H1 (cell line): ENCODE data around the gene DBX1. TPM values are rescaled to one million over a fixed set of nuclear protein-coding genes. Genes with fewer than 3 reads are reported as not detected.

Source experiments
- CTCF ChIA-PET: fragments of 300-600 bp; sonication (Branson Sonifier 250); formaldehyde crosslinking; loops from one replicate; lab custom pipeline; 2021; ENCODE audit not compliant: partially characterized antibody; lab: Charles Lee
- POLR2A ChIA-PET: fragments of 300-600 bp; sonication (Branson Sonifier 250); formaldehyde crosslinking; loops from one replicate; lab custom pipeline; 2021; ENCODE audit warnings: inconsistent platforms; ENCODE audit not compliant: partially characterized antibody; lab: Charles Lee
- DNase-seq, 2 experiments: peaks; one replicate each; pipeline versions ENCODE4 v3.0.0 to v3.0.0-alpha.2; 2010 to 2022; ENCODE audit warnings: low spot score in 2 of 2, low read depth in 1 of 2, mixed read lengths in 1 of 2
- FAIRE-seq: peaks from 2 replicates; lab custom pipeline; 2011; peaks lifted over from hg19 to GRCh38; lab: Jason Lieb, UNC
- H2AFZ ChIP-seq: 2 replicates; pipeline ENCODE4 v1.8.1; 2012; ENCODE audit warnings: low read length, inconsistent platforms
- H2AK5ac ChIP-seq: 2 replicates; pipeline ENCODE4 v1.6.1; 2013; ENCODE audit warnings: low read depth, low read length
- H2BK120ac ChIP-seq: replicated peaks from 2 replicates; pipeline ENCODE3; 2013; ENCODE audit warnings: low read depth, low read length, inconsistent platforms
- H2BK12ac ChIP-seq: 2 replicates; pipeline ENCODE4 v1.6.1; 2013; ENCODE audit warnings: low read depth, low read length
- H2BK15ac ChIP-seq: 2 replicates; pipeline ENCODE4 v1.6.1; 2013; ENCODE audit warnings: low read length
- H2BK20ac ChIP-seq: 2 replicates; pipeline ENCODE4 v1.6.1; 2013; ENCODE audit warnings: low read length
- H2BK5ac ChIP-seq: 2 replicates; pipeline ENCODE4 v1.6.1; 2013; ENCODE audit warnings: low read depth, low read length
- H3K14ac ChIP-seq: 2 replicates; pipeline ENCODE4 v1.6.1; 2013; ENCODE audit warnings: inconsistent platforms; ENCODE audit not compliant: insufficient read length
- H3K18ac ChIP-seq: 2 replicates; pipeline ENCODE4 v1.6.1; 2013; ENCODE audit warnings: low read length; ENCODE audit errors: extremely low read depth
- H3K23ac ChIP-seq: 2 replicates; pipeline ENCODE4 v1.6.1; 2013; ENCODE audit warnings: inconsistent platforms; ENCODE audit not compliant: insufficient read length
- H3K23me2 ChIP-seq: 2 replicates; pipeline ENCODE4 v1.6.1; 2013; ENCODE audit warnings: low read depth, low read length
- H3K27ac ChIP-seq: 2 replicates; pipeline ENCODE4 v1.6.1; 2011; ENCODE audit warnings: low read depth, low read length, inconsistent platforms
- H3K27me3 ChIP-seq, 4 experiments: replicated peaks in 1 of 4; 1 replicate in 1 of 4; 2 replicates in 3 of 4; pipeline versions ENCODE4 v1.6.1 to v1.8.1; 2011 to 2013; ENCODE audit warnings: low read length in 3 of 4, mild to moderate bottlenecking in 3 of 4, inconsistent platforms in 2 of 4, mixed read lengths in 2 of 4, moderate library complexity in 1 of 4; ENCODE audit not compliant: control insufficient read depth in 3 of 4, insufficient read depth in 3 of 4; ENCODE audit errors: extremely low read depth in 1 of 4
- H3K36me3 ChIP-seq, 4 experiments: 2 replicates each; pipeline versions ENCODE4 v1.6.1 to v1.8.1; 2011 to 2013; ENCODE audit warnings: mild to moderate bottlenecking in 4 of 4, low read length in 3 of 4, moderate library complexity in 2 of 4, control low read depth in 1 of 4, inconsistent platforms in 1 of 4; ENCODE audit not compliant: insufficient read depth in 4 of 4, control insufficient read depth in 2 of 4
- H3K4ac ChIP-seq: replicated peaks from 2 replicates; pipeline ENCODE3; 2013; ENCODE audit warnings: low read length, low read depth, mixed read lengths, inconsistent platforms; ENCODE audit not compliant: insufficient read length
- H3K4me1 ChIP-seq, 4 experiments: replicated peaks in 1 of 4; 1 replicate in 1 of 4; 2 replicates in 3 of 4; pipeline versions ENCODE4 v1.6.1 to v1.8.1; 2011 to 2013; ENCODE audit warnings: low read length in 3 of 4, inconsistent platforms in 2 of 4, mixed read lengths in 1 of 4; ENCODE audit not compliant: insufficient read depth in 4 of 4, control insufficient read depth in 3 of 4
- H3K4me2 ChIP-seq, 2 experiments: 2 replicates each; pipeline versions ENCODE4 v1.6.1 to v1.8.1; 2011 to 2013; ENCODE audit warnings: low read depth in 2 of 2, low read length in 2 of 2, control low read depth in 1 of 2, inconsistent platforms in 1 of 2, mild to moderate bottlenecking in 1 of 2; ENCODE audit not compliant: insufficient read depth in 1 of 2
- H3K4me3 ChIP-seq, 4 experiments: fragments of 200-600, 300-600 bp in 1 of 4; sonication (generic), shearing (Covaris generic), sonication (Bioruptor Twin) in 1 of 4; 2 replicates each; pipeline versions ENCODE4 v1.5.1 to v1.8.1; 2011 to 2016; ENCODE audit warnings: low read length in 4 of 4, low read depth in 3 of 4, control low read depth in 2 of 4, inconsistent platforms in 2 of 4, mild to moderate bottlenecking in 2 of 4, mixed read lengths in 1 of 4, moderate library complexity in 1 of 4; ENCODE audit not compliant: insufficient read depth in 2 of 4; ENCODE audit errors: extremely low read depth in 1 of 4
- H3K56ac ChIP-seq: replicated peaks from 2 replicates; pipeline ENCODE3; 2013; ENCODE audit warnings: low read depth, mild to moderate bottlenecking, mixed read lengths, low read length, inconsistent platforms; ENCODE audit not compliant: insufficient read length
- H3K79me1 ChIP-seq: 2 replicates; pipeline ENCODE4 v1.6.1; 2013; ENCODE audit warnings: low read depth, low read length, control low read depth
- H3K79me2 ChIP-seq, 2 experiments: 2 replicates each; pipeline versions ENCODE4 v1.6.1 to v1.8.1; 2012 to 2013; ENCODE audit warnings: low read length in 2 of 2, mild to moderate bottlenecking in 2 of 2, inconsistent platforms in 1 of 2; ENCODE audit not compliant: insufficient read depth in 2 of 2, control insufficient read depth in 1 of 2
- H3K9ac ChIP-seq, 4 experiments: replicated peaks in 1 of 4; 1 replicate in 1 of 4; 2 replicates in 3 of 4; pipeline versions ENCODE4 v1.6.1 to v1.8.1; 2011 to 2013; ENCODE audit warnings: low read depth in 3 of 4, low read length in 3 of 4, control low read depth in 2 of 4, mild to moderate bottlenecking in 2 of 4, moderate library complexity in 2 of 4, inconsistent platforms in 1 of 4; ENCODE audit errors: extremely low read depth in 1 of 4
- H3K9me3 ChIP-seq, 2 experiments: 2 replicates each; pipeline versions ENCODE4 v1.6.1 to v1.8.1; 2012 to 2013; ENCODE audit warnings: mild to moderate bottlenecking in 2 of 2, moderate library complexity in 2 of 2, control low read depth in 1 of 2, inconsistent platforms in 1 of 2, low read depth in 1 of 2, low read length in 1 of 2, mixed read lengths in 1 of 2; ENCODE audit not compliant: insufficient read depth in 2 of 2
- H4K20me1 ChIP-seq, 2 experiments: replicated peaks in 1 of 2; 2 replicates each; pipeline versions ENCODE3 to v1.8.1; 2011 to 2013; ENCODE audit warnings: inconsistent platforms in 2 of 2, low read length in 2 of 2, mild to moderate bottlenecking in 1 of 2; ENCODE audit not compliant: insufficient read depth in 2 of 2, control insufficient read depth in 1 of 2
- H4K5ac ChIP-seq: 2 replicates; pipeline ENCODE4 v1.6.1; 2013; ENCODE audit warnings: low read length, low read depth, mixed read lengths, inconsistent platforms; ENCODE audit not compliant: insufficient read length
- H4K8ac ChIP-seq: 2 replicates; pipeline ENCODE4 v1.8.0; 2013; ENCODE audit warnings: mild to moderate bottlenecking, moderate library complexity, low read length, inconsistent platforms; ENCODE audit not compliant: insufficient read depth; ENCODE audit errors: extremely low read depth
- H4K91ac ChIP-seq: replicated peaks from 2 replicates; pipeline ENCODE3; 2013; ENCODE audit warnings: low read length, mixed read lengths, inconsistent platforms; ENCODE audit not compliant: insufficient read length
- BCL11A ChIP-seq, 2 experiments: IDR thresholded peaks; one replicate each; pipeline ENCODE4 v1.6.1; 2011; ENCODE audit warnings: low read depth in 2 of 2, low read length in 2 of 2, mild to moderate bottlenecking in 2 of 2
- CBX8 ChIP-seq: fragments of 300-800, 300-1000 bp; sonication (generic); IDR thresholded peaks from 2 replicates; pipeline ENCODE4 v1.7.1; 2016; ENCODE audit warnings: low read depth, low read length, borderline replicate concordance
- EZH2 ChIP-seq: fragments of 200-600 bp; sonication (generic); IDR thresholded peaks from 2 replicates; pipeline ENCODE4 v1.7.1; 2012; ENCODE audit warnings: low read depth, mild to moderate bottlenecking, moderate library complexity, low read length, inconsistent platforms; ENCODE audit not compliant: severe bottlenecking
- HDAC6 ChIP-seq: IDR thresholded peaks from one replicate; pipeline ENCODE4 v1.7.1; 2012; ENCODE audit warnings: low read depth, mild to moderate bottlenecking, inconsistent platforms, low read length, moderate library complexity
- MAFK ChIP-seq: IDR thresholded peaks from 2 replicates; pipeline ENCODE4 v1.6.1; 2012; ENCODE audit warnings: low read depth, mild to moderate bottlenecking, improper control_type of control experiment, low read length
- NRF1 ChIP-seq: IDR thresholded peaks from 2 replicates; pipeline ENCODE4 v1.6.1; 2011; ENCODE audit warnings: mild to moderate bottlenecking, low read depth, low read length, improper control_type of control experiment
- PHF8 ChIP-seq: fragments of 200-600 bp; sonication (generic); conservative IDR thresholded peaks from 2 replicates; pipeline ENCODE4 v1.7.1; 2012; ENCODE audit warnings: low read depth, mild to moderate bottlenecking, inconsistent platforms, low read length, moderate library complexity
- POLR2AphosphoS5 ChIP-seq: IDR thresholded peaks from 2 replicates; pipeline ENCODE4 v1.6.1; 2011; ENCODE audit warnings: low read depth, low read length
- RXRA ChIP-seq: IDR thresholded peaks from 2 replicates; pipeline ENCODE4 v1.6.1; 2011; ENCODE audit warnings: low read depth, mild to moderate bottlenecking, low read length, moderate library complexity; ENCODE audit not compliant: insufficient read depth
- SIRT6 ChIP-seq: IDR thresholded peaks from one replicate; pipeline ENCODE4 v1.7.1; 2012; ENCODE audit warnings: low read length, inconsistent platforms
- SP1 ChIP-seq: IDR thresholded peaks from 2 replicates; pipeline ENCODE4 v1.6.1; 2011; ENCODE audit warnings: low read depth, low read length
- TBP ChIP-seq: IDR thresholded peaks from 2 replicates; pipeline ENCODE4 v1.6.1; 2011; ENCODE audit warnings: low read depth, low read length, improper control_type of control experiment
- TCF12 ChIP-seq: IDR thresholded peaks from 2 replicates; pipeline ENCODE4 v1.6.1; 2011; ENCODE audit warnings: low read depth, mild to moderate bottlenecking, low read length
- YY1 ChIP-seq: IDR thresholded peaks from 2 replicates; pipeline ENCODE4 v1.6.1; 2011; ENCODE audit warnings: low read depth, mild to moderate bottlenecking, low read length
- WGBS, 2 experiments: shearing (Covaris generic) in 1 of 2; methylation state at CpG; one replicate each; pipeline versions ENCODE4 v1.1.6 to v1.1.7; 2013 to 2015; ENCODE audit warnings: low lambda C conversion rate in 2 of 2, mixed read lengths in 2 of 2, inconsistent platforms in 1 of 2, low coverage in 1 of 2, missing lambda C conversion rate in 1 of 2; ENCODE audit not compliant: insufficient replicate concordance in 2 of 2, insufficient coverage in 1 of 2, insufficient read length in 1 of 2; ENCODE audit errors: extremely low coverage in 1 of 2, missing lambda C conversion rate in 1 of 2; 5-methylcytosine and 5-hydroxymethylcytosine counted together
- polyA plus RNA-seq, 7 experiments: library from polyadenylated mRNA; depleted of rRNA in 3 of 7; stranded (reverse) in 5 of 7; unstranded in 2 of 7; fragments of >200 nt in 5 of 7; fragments of 200-250 nt in 2 of 7; gene quantifications; 1 replicate in 5 of 7; 2 replicates in 1 of 7; 4 replicates in 1 of 7; pipeline versions ENCODE4 v1.2.1 to v1.2.3, GENCODE V29; 2011 to 2013; ENCODE audit warnings: missing spikeins in 2 of 7, mixed read lengths in 2 of 7
- total RNA-seq: library from RNA; stranded (reverse); fragmentation: NEBNext Ultra II Directional; extraction: Animal tissue kit (Norgen Biotek cat#: 25700); gene quantifications from 2 replicates; pipeline ENCODE4 v1.2.1, GENCODE V29; 2021

The DBX1 gene
- total and polyA plus RNA-seq, 2 of the 8 experiments (the other 6 are each of a cell fraction or from before 2014, with no cell fraction given) = not detected

DNA sequence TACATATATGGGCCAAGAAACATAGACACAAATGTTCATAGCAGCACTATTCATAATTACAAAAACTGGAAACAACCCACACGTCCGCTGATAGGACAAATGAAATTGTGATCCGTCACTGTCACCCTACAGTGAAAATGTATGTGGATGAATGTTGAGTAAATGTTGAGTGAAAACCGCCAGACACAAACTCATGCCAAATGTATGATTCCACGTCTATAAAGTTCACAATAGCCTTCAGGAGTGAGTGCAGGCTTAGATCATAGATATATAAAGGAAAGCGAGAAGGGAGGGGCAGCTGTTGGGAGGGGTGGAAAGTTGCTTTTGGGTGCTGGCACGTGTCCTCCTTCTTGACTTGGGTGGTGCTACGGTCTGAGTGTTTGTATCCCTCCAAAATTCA is 33.6 kb downstream of the DBX1 start:
- peaks cover under 1% of the 10 kb centered on the region; the same call in 1 of the 2 replicates for H3K23me2 ChIP-seq
- H4K5ac ChIP-seq = no peak overlapping the region
- no peak overlapping the region for H2BK5ac ChIP-seq
- no peak overlapping the region for H3K4me3 ChIP-seq
- TF ChIP-seq MAFK (no peak), EZH2 (no peak), SP1 (no peak), YY1 (no peak), BCL11A (IDR thresholded peaks at IDR 0.05; ENCODE audit: low read depth in 2 of 2, low read length in 2 of 2) (no peak), PHF8 (no peak), RXRA (no peak), HDAC6 (no peak), NRF1 (no peak), TCF12 (no peak), SIRT6 (no peak), POLR2AphosphoS5 (no peak), TBP (no peak), CBX8 (no peak)
- H2BK15ac ChIP-seq = no peak overlapping the region
- H2BK12ac ChIP-seq = no peak overlapping the region
- H3K27ac ChIP-seq = no peak overlapping the region
- no peak overlapping the region for H3K14ac ChIP-seq
- H3K36me3 ChIP-seq = no peaks in the 10 kb centered on the region
- peaks cover 0 to 4% (median 3%) of the 10 kb centered on the region in 4 experiments; a peak in 5 of 7 replicates for H3K4me1 ChIP-seq
- H2BK120ac ChIP-seq = no peak overlapping the region
- 87% methylated on average over 8 of the region's 8 CpGs; no CpG with 5 or more reads in 1 of the 2 experiments for WGBS, 2 experiments
- H3K4me2 ChIP-seq = no peak overlapping the region
- H3K18ac ChIP-seq = no peak overlapping the region
- FAIRE-seq (no peak), DNase-seq (no peak)
- no peak overlapping the region for H3K4ac ChIP-seq
- H3K23ac ChIP-seq = no peak overlapping the region
- H3K79me1 ChIP-seq = 0 out of 2 replicates have a peak, but pooled peaks cover 2% of the 10 kb centered on the region
- ChIA-PET CTCF (interaction anchor here (0.6 to 4.0 kb wide), 25 partner anchors 9 to 275 kb away, joined by 3 to 130 read pairs (median 12); no protein-coding TSS in a partner anchor), POLR2A (no interaction called here)
- H3K9me3 ChIP-seq = no peaks in the 10 kb centered on the region
- H4K8ac ChIP-seq = no peak overlapping the region
- no peak overlapping the region for H3K56ac ChIP-seq
- no peak overlapping the region for H2AK5ac ChIP-seq
- H4K20me1 ChIP-seq = no peaks in the 10 kb centered on the region
- no peak overlapping the region for H2BK20ac ChIP-seq
- H3K79me2 ChIP-seq = no peaks in the 10 kb centered on the region
- peaks cover 7 to 16% (median 11%) of the 10 kb centered on the region in 4 experiments for H3K27me3 ChIP-seq
- no peak overlapping the region for H2AFZ ChIP-seq
- no peak overlapping the region for H3K9ac ChIP-seq
- no peak overlapping the region for H4K91ac ChIP-seq
